A549 (cell line): ENCODE results near the gene SOWAHC. TPM values are rescaled to one million over a fixed set of nuclear protein-coding genes. Genes with fewer than 3 reads are reported as not detected.

ENCODE experiments used
- ATAC-seq, 2 experiments: fragments of 200-7000 bp in 1 of 2; fragments of >200 bp in 1 of 2; cut with Nextera tagmentation in 1 of 2; cut with Tn5 transposase in 1 of 2; 3 replicates each; pipeline versions ENCODE4 v1.8.0 to v1.9.1; 2018 to 2020; ENCODE audit warnings: mild to moderate bottlenecking in 1 of 2, moderate library complexity in 1 of 2
- CTCF ChIA-PET: fragments of 300-600 bp; sonication (Branson Sonifier 250); formaldehyde crosslinking; extraction: SDS; loops from one replicate; lab custom pipeline; 2021; ENCODE audit warnings: antibody characterized with exemption, inconsistent platforms; lab: Yijun Ruan, JAX
- POLR2A ChIA-PET: fragments of 350-600 bp; formaldehyde crosslinking; extraction: SDS; loops from one replicate; lab custom pipeline; 2021; ENCODE audit warnings: antibody characterized with exemption, inconsistent platforms; lab: Yijun Ruan, JAX
- DNase-seq, 2 experiments: peaks; one replicate each; pipeline versions ENCODE4 v3.0.0 to v3.0.0-alpha.2; 2011 to 2016; ENCODE audit warnings: low read depth in 1 of 2, low spot score in 1 of 2
- FAIRE-seq: peaks from 2 replicates; lab custom pipeline; 2011; peaks lifted over from hg19 to GRCh38; lab: Jason Lieb, UNC
- H3K27ac ChIP-seq, 2 experiments: fragments of >200 bp; sonication (Bioruptor Twin); formaldehyde crosslinking; 3 replicates each; pipeline ENCODE4 v1.5.1; 2016 to 2017
- H3K4me1 ChIP-seq: fragments of >200 bp; sonication (Bioruptor Twin); formaldehyde crosslinking; 3 replicates; pipeline ENCODE4 v1.6.1; 2016
- H3K4me2 ChIP-seq: fragments of >200 bp; sonication (Bioruptor Twin); formaldehyde crosslinking; 3 replicates; pipeline ENCODE4 v1.6.1; 2016
- H3K4me3 ChIP-seq: fragments of >200 bp; sonication (Bioruptor Twin); formaldehyde crosslinking; 3 replicates; pipeline ENCODE4 v1.5.1; 2016
- H3K9me3 ChIP-seq: fragments of >200 bp; sonication (Bioruptor Twin); formaldehyde crosslinking; 3 replicates; pipeline ENCODE4 v1.6.1; 2016
- BHLHE40 ChIP-seq: IDR thresholded peaks from 2 replicates; pipeline ENCODE4 v1.6.1; 2012; ENCODE audit warnings: low read depth, low read length, inconsistent platforms
- CBX8 ChIP-seq: fragments of 200-600 bp; sonication (generic); IDR thresholded peaks from 2 replicates; pipeline ENCODE4 v1.6.1; 2016
- CHD4 ChIP-seq: fragments of 200-600 bp; sonication (generic); IDR thresholded peaks from 2 replicates; pipeline ENCODE4 v1.6.1; 2016; ENCODE audit warnings: antibody characterized with exemption, mild to moderate bottlenecking, borderline replicate concordance
- EP300 ChIP-seq, 2 experiments: fragments of >200 bp; sonication (Bioruptor Twin); formaldehyde crosslinking; IDR thresholded peaks; 2 replicates in 1 of 2; 3 replicates in 1 of 2; pipeline ENCODE4 v1.6.1; 2016 to 2017
- FOSB ChIP-seq: fragments of 250-450 bp; sonication (Bioruptor Pico); IDR thresholded peaks from 2 replicates; pipeline ENCODE4 v1.5.0; 2020; ENCODE audit warnings: mild to moderate bottlenecking, moderate library complexity
- FOXS1 ChIP-seq: fragments of 250-450 bp; sonication (Bioruptor Pico); IDR thresholded peaks from 2 replicates; pipeline ENCODE4 v1.5.0; 2020; ENCODE audit warnings: mild to moderate bottlenecking, moderate library complexity
- HDAC2 ChIP-seq: fragments of 200-600 bp; sonication (generic); IDR thresholded peaks from 2 replicates; pipeline ENCODE4 v1.6.1; 2016
- HMGXB4 ChIP-seq: fragments of 250-450 bp; sonication (Bioruptor Pico); IDR thresholded peaks from 2 replicates; pipeline ENCODE4 v1.5.0; 2021; ENCODE audit warnings: mild to moderate bottlenecking, moderate library complexity, borderline replicate concordance
- HOXA7 ChIP-seq: fragments of 250-450 bp; sonication (Bioruptor Pico); IDR thresholded peaks from 2 replicates; pipeline ENCODE4 v1.5.0; 2020; ENCODE audit warnings: mild to moderate bottlenecking, moderate library complexity
- JUNB ChIP-seq: fragments of >200 bp; sonication (Bioruptor Twin); formaldehyde crosslinking; IDR thresholded peaks from 2 replicates; pipeline ENCODE4 v1.6.1; 2016
- MAFK ChIP-seq: fragments of 450-650 bp; IDR thresholded peaks from 2 replicates; pipeline ENCODE4 v1.6.1; 2014; ENCODE audit not compliant: partially characterized antibody
- MAZ ChIP-seq: fragments of 150-350 bp; IDR thresholded peaks from 2 replicates; pipeline ENCODE4 v1.6.1; 2014; ENCODE audit warnings: antibody characterized with exemption, low read depth, low read length, borderline replicate concordance
- PBX3 ChIP-seq: IDR thresholded peaks from 2 replicates; pipeline ENCODE4 v1.6.1; 2012
- PHF8 ChIP-seq: fragments of 200-600 bp; sonication (generic); IDR thresholded peaks from 2 replicates; pipeline ENCODE4 v1.6.1; 2016; ENCODE audit warnings: low read depth, mild to moderate bottlenecking, antibody characterized with exemption, moderate library complexity, borderline replicate concordance
- POLR2AphosphoS2 ChIP-seq: conservative IDR thresholded peaks from 2 replicates; pipeline ENCODE4 v1.6.1; 2012; ENCODE audit warnings: low read length, improper control_type of control experiment, inconsistent platforms
- RAD21 ChIP-seq, 2 experiments: fragments of >200 bp in 1 of 2; sonication (Bioruptor Twin) in 1 of 2; formaldehyde crosslinking in 1 of 2; IDR thresholded peaks in 1 of 2; conservative IDR thresholded peaks in 1 of 2; 2 replicates in 1 of 2; 3 replicates in 1 of 2; pipeline ENCODE4 v1.6.1; 2012 to 2018; ENCODE audit warnings: inconsistent platforms in 1 of 2
- RCOR1 ChIP-seq: fragments of 150-350 bp; IDR thresholded peaks from 2 replicates; pipeline ENCODE4 v1.6.1; 2014; ENCODE audit warnings: antibody characterized with exemption, low read length, low read depth
- RFX5 ChIP-seq: fragments of 450-650 bp; IDR thresholded peaks from 2 replicates; pipeline ENCODE4 v1.7.1; 2014; ENCODE audit warnings: antibody characterized with exemption, mild to moderate bottlenecking, moderate library complexity
- RNF2 ChIP-seq: fragments of 200-600 bp; sonication (generic); IDR thresholded peaks from 2 replicates; pipeline ENCODE4 v1.6.1; 2016; ENCODE audit warnings: low read depth, mild to moderate bottlenecking, antibody characterized with exemption, moderate library complexity, borderline replicate concordance
- SREBF2 ChIP-seq: fragments of 450-650 bp; IDR thresholded peaks from 2 replicates; pipeline ENCODE4 v1.6.1; 2014; ENCODE audit warnings: mild to moderate bottlenecking, moderate library complexity
- TFCP2L1 ChIP-seq: fragments of 250-450 bp; sonication (Bioruptor Pico); IDR thresholded peaks from 2 replicates; pipeline ENCODE4 v1.5.0; 2021; ENCODE audit warnings: mild to moderate bottlenecking
- ZNF302 ChIP-seq: fragments of 250-450 bp; sonication (Bioruptor Pico); IDR thresholded peaks from 2 replicates; pipeline ENCODE4 v1.9.0; 2021; ENCODE audit warnings: inconsistent platforms, mild to moderate bottlenecking, moderate library complexity
- ZSCAN20 ChIP-seq: fragments of 250-450 bp; sonication (Bioruptor Pico); IDR thresholded peaks from 2 replicates; pipeline ENCODE4 v1.8.0; 2022; ENCODE audit warnings: mild to moderate bottlenecking, moderate library complexity
- WGBS: methylation state at CpG from one replicate; pipeline ENCODE4 v1.1.6; 2017; ENCODE audit errors: missing lambda C conversion rate; 5-methylcytosine and 5-hydroxymethylcytosine counted together
- polyA plus RNA-seq, 4 experiments: library from polyadenylated mRNA; depleted of rRNA in 3 of 4; stranded (reverse); fragments of >200 nt; fragmentation: RNase III in 1 of 4; extraction: RNeasy Plus Mini Kit Qiagen cat#74134 plus additional on column Dnase treatment in 1 of 4; gene quantifications; 2 replicates in 3 of 4; 3 replicates in 1 of 4; pipeline ENCODE4 v1.2.3, GENCODE V29; 2011 to 2017
- TF ChIP-seq, protein P1 (sequence below): fragments of >200 bp; sonication (Bioruptor Twin); formaldehyde crosslinking; IDR thresholded peaks from 3 replicates; pipeline ENCODE4 v1.5.1; 2016
- TF ChIP-seq, protein P2 (sequence below): fragments of >200 bp; sonication (Bioruptor Twin); formaldehyde crosslinking; IDR thresholded peaks from 2 replicates; pipeline ENCODE4 v1.6.1; 2016

Gene SOWAHC
- polyA plus RNA-seq, 2 of the 4 experiments (the other 2 are of a cell fraction): 13.7 to 14.2 TPM

GRCh38 chr2:109586687-109587086 is 27.5 kb upstream of the SOWAHC start:
- Histone ChIP-seq H3K4me1 (peaks cover 8% of the 10 kb centered on the region), H3K27ac (no peak overlapping the region), H3K4me3 (no peak overlapping the region), H3K9me3 (no peaks in the 10 kb centered on the region), H3K4me2 (no peak overlapping the region)
- no peak for FAIRE-seq
- CTCF ChIA-PET: interaction anchor here (1.6 kb wide), 1 partner anchor 41 kb away, joined by 6 read pairs; no protein-coding TSS in a partner anchor
- POLR2A ChIA-PET: no interaction called here
- DNase-seq: no peak
- no peak for TF ChIP-seq HMGXB4 (CRISPR knock-in tag)
- peak; percentile 71 for TF ChIP-seq MAFK
- ATAC-seq: no peak

DNA sequence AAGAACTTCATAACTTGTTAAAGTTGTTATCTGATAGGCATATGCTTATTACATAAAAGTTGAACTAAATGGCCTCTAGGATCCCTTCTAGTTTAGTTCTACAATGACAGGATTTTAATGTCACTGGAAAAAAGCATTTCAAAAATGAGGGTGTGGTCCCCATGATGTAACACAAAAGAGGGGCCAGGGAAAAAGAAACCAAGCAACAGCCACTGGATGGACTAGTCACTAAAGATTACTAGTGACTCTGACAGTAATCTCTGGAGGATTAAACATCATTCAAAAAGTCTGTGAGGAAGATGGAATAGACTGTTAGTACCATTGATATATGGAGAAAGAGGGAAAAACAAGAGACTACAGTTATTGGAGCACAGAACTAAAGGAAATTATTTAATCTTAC is 23.0 kb upstream of the SOWAHC start:
- Histone ChIP-seq H3K27ac (0 out of 6 replicates have a peak overlapping the region, but pooled peaks of 1 of the 2 experiments have one; percentile 14), H3K4me3 (no peak overlapping the region), H3K9me3 (no peaks in the 10 kb centered on the region), H3K4me1 (peaks cover 11% of the 10 kb centered on the region), H3K4me2 (peak overlapping the region; percentile 5; the same call in 1 of the 3 replicates)
- ChIA-PET POLR2A (no interaction called here), CTCF (no interaction called here)
- TF ChIP-seq JUNB (no peak), EP300 (IDR thresholded peaks at IDR 0.05) (no peak), RCOR1 (no peak), RNF2 (no peak), RAD21 (conservative IDR thresholded peaks at IDR 0.05 in 1 of 2, IDR thresholded peaks at IDR 0.05 in 1 of 2) (no peak), MAZ (no peak), FOXS1 (CRISPR knock-in tag) (no peak), HOXA7 (CRISPR knock-in tag) (no peak), PHF8 (no peak), CBX8 (no peak), TFCP2L1 (CRISPR knock-in tag) (no peak), FOSB (CRISPR knock-in tag) (no peak), HDAC2 (no peak)
- TF ChIP-seq, protein P1, sequence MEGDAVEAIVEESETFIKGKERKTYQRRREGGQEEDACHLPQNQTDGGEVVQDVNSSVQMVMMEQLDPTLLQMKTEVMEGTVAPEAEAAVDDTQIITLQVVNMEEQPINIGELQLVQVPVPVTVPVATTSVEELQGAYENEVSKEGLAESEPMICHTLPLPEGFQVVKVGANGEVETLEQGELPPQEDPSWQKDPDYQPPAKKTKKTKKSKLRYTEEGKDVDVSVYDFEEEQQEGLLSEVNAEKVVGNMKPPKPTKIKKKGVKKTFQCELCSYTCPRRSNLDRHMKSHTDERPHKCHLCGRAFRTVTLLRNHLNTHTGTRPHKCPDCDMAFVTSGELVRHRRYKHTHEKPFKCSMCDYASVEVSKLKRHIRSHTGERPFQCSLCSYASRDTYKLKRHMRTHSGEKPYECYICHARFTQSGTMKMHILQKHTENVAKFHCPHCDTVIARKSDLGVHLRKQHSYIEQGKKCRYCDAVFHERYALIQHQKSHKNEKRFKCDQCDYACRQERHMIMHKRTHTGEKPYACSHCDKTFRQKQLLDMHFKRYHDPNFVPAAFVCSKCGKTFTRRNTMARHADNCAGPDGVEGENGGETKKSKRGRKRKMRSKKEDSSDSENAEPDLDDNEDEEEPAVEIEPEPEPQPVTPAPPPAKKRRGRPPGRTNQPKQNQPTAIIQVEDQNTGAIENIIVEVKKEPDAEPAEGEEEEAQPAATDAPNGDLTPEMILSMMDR: no peak
- TF ChIP-seq, protein P2, sequence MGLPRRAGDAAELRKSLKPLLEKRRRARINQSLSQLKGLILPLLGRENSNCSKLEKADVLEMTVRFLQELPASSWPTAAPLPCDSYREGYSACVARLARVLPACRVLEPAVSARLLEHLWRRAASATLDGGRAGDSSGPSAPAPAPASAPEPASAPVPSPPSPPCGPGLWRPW: no peak
- no peak for DNase-seq
- ATAC-seq: no peak
- FAIRE-seq: no peak

DNA sequence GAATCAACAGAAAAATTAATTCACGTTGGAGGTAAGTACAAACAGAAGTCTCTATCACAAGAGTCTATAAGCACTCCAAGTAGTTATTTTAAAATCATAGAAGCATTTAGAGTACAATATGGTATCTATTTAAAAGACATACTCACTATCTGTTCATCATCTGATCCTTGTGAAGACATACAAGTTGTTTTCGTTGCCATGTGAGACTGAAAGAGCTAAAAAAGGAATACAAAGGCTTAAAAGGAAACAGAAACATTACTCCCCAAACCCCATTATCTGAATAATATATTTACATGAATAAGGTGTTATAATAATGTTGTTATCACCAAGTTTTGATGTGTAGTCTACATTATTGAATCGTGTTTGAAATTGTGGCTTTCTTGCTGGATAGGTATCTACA is 21.3 kb upstream of the SOWAHC start:
- no peak overlapping the region for H3K4me3 ChIP-seq
- no peaks in the 10 kb centered on the region for H3K9me3 ChIP-seq
- peaks cover 11% of the 10 kb centered on the region for H3K4me1 ChIP-seq
- FAIRE-seq (no peak), DNase-seq (no peak), ATAC-seq (no peak)
- H3K4me2 ChIP-seq: no peak overlapping the region
- TF ChIP-seq CHD4 (no peak), POLR2AphosphoS2 (no peak), RFX5 (no peak), PBX3 (no peak), ZNF302 (no peak), SREBF2 (no peak), BHLHE40 (no peak), RAD21 (conservative IDR thresholded peaks at IDR 0.05 in 1 of 2, IDR thresholded peaks at IDR 0.05 in 1 of 2) (no peak), ZSCAN20 (no peak)
- TF ChIP-seq, protein P1: no peak
- ChIA-PET CTCF (no interaction called here), POLR2A (no interaction called here)
- H3K27ac ChIP-seq: no peak overlapping the region
- WGBS: 90% methylated on average over 3 of the region's 3 CpGs
